GM18517 (cell line): Measurements from ENCODE around the gene CCDC91.

ENCODE experiments used
- ATAC-seq: cut with Tn5 transposase; IDR thresholded peaks from one replicate; pipeline ENCODE4 v1.9.1; 2021; ENCODE audit warnings: mild to moderate bottlenecking, moderate library complexity; ENCODE audit not compliant: unreplicated experiment

CCDC91 gene, protein sequence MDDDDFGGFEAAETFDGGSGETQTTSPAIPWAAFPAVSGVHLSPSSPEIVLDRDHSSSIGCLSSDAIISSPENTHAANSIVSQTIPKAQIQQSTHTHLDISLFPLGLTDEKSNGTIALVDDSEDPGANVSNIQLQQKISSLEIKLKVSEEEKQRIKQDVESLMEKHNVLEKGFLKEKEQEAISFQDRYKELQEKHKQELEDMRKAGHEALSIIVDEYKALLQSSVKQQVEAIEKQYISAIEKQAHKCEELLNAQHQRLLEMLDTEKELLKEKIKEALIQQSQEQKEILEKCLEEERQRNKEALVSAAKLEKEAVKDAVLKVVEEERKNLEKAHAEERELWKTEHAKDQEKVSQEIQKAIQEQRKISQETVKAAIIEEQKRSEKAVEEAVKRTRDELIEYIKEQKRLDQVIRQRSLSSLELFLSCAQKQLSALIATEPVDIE

DNA sequence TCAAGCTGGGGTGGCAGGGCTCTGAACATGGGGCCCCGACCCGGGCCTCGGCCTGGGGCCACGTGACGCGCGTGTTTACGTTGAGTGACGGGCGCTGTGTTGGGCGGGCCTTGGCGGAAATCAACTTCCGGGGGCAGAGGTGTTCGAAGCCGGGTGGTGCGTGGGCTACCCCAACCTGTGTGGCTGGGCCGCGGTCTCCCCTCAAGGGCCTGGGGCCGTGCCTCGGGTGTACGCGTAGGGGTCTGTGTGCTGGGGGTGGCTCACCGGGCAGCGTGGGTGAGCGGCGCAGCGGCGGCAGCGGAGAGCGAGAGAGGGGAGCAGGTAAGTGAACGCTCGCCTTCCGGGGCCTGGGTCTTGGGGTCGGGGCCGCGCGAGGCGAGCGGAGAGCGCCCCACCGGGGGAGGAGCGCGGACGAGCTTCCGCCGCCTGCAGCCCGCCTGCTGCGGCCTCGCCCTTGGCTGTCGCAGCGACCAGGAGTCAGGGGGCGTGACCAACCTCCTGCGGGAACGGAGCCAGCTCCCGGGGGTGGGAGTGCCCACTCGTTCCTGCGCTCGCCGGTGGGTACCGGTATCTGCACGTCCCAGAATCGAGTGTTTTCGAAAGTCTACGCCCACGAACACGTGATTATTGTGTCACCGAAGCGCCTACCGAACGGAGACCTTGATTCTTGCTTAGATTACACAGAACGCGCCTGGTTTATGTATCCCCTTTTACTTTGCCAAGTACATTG, at the start of gene CCDC91:
TSS of gene CCDC91 (plus strand) at position 136 of the 730 bp plus-strand sequence. CDS start 66,760 bp downstream, outside the sequence.
- peak; percentile 81 for ATAC-seq

DNA sequence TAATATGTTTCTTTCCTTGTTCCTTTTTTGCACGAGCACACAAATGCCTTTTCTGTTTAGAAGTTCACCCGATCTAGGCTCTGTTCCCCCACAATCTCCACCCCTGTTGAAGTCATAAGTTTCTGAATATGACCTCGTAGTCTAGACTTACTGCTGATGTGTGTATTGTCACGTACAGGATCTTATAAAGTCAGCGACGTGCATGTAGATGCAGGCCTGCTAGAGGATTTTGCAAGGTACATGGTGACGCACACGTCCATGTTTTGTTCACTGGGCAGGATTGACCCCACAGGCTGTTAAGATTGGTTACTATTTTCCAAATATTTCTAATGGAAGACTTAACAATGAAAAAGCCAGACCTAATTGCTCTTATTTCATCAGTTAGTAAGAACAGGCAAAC, 46.2 kb upstream of the CCDC91 start:
- ATAC-seq: no peak

DNA sequence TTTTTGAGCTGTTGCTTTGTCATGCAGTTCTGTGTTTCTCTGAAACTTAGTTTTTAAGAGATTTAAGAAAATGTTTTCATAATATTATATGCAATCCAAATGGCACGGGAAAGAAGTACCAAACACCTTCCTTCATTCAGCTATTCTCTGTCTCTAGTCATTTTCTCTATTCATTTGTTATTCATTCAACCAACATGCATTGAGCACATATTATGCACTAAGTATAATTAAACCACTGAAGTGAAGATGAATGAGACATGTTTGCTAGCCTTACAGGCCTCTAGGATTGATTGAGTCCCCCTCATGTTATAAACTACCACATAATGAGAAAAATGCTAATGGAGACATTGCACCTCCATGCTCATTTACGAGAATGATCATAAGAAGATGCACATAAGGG, 45.7 kb upstream of the CCDC91 start:
- ATAC-seq: no peak

DNA sequence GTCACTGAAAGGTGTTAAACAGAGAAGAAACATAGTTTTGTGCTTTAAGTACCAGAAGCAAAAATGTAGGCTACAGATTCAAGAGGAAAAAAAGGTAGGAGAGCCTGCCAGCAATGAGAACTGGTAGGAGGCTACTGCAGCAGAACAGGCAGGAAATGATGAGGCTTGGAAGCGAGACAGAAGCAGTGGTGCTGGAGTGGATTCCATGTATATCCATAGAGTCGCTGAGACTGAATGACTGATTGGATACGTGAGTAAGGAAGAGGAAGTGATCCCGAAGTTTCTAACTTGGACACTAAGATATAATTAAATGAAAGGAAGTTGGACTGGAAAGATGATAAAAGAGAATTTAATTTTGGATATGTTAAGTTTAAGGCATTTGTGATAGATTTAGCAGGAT, 45.0 kb upstream of the CCDC91 start:
- no peak for ATAC-seq

DNA sequence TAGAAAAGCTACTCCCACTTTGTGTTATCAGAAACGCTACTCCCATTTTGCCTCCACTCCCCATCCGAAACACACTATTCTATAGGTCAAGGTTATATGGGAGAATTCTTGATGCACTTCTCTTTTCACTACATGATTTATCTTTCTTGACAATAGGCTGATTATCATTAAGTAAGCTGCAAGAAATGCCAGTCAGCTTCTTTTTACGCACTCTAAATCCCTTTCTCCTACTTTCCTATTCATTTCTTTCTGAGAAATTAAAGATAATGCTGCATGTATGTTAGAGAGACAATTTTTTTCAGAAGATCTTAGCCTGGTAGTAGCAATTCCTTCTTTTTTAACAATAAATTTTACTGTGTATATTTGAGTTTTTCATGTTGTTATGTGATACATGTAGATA, 41.0 kb upstream of the CCDC91 start:
- ATAC-seq: no peak

DNA sequence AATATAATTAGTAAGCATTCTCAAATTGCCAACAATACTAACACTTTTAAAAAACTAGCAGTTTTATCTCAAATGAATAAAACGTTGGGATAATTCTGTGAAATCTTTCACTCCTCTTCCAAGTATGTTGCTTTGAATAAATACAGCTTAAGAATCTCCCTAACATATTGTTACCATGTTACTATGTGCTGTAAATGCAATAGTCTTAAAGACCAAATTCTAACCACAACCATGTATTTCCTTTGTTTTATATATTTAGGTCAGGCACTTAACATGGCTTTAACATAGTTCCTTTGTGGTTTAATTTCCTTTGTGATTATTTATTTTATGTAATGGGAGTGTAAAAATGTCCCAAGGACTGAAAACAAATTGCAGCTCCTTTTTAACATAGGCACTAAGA, 33.9 kb upstream of the CCDC91 start:
- no peak for ATAC-seq

DNA sequence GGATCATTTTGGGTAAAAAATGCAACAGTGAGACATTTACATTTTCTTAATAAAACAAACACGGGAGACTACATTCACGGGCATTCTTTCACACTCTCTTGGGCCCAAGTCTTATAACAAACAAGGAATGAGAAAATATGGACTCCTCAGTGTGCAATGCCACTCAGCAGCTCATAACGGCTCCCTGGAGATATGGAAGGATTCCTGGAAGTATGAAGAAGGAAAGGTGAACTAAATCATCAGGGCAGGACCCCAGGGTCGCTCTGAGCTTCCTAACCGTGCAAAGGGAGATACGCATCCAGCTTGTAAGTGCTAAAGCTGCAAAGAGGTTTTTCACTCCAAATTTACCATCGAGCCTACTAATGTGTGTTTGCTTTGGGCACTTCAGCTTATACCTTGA, 33.5 kb upstream of the CCDC91 start:
- no peak for ATAC-seq

DNA sequence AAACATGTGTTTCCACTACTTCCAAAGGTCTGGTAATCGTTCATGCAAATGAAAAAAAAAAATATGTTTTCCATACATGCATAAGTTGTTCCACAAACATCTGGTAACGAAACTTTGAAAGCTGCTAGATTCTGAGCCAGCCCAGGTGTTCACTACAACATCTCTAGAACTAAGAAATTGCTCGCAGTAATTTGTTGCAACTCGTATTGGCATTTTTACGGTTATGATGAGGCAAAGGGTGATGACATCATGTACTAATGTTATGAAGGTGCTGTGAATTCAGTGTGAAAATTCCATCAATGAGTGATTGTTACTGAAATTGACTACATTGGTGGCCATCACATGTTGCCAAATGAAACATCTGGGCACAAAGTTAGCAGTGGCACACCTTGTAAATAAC, 31.9 kb upstream of the CCDC91 start:
- ATAC-seq: no peak

DNA sequence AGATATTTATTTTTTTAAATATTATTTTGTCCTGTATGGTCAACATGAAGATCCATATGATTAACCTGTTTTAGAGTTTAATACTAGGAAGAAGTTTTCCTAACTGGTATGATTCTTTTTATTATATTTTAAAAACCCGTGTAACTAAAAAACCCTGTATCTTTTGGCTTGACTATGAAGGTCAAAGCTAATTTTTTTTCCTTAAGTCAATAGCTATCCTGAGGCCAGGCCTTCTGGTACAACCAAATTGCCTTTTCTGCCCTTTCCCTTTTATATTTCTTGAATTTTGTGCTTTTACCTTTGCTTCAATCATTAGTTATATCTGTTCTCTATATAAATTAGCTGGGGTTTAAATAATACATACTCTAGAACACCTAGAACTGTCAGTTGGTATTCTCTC, 30.6 kb upstream of the CCDC91 start:
- no peak for ATAC-seq

DNA sequence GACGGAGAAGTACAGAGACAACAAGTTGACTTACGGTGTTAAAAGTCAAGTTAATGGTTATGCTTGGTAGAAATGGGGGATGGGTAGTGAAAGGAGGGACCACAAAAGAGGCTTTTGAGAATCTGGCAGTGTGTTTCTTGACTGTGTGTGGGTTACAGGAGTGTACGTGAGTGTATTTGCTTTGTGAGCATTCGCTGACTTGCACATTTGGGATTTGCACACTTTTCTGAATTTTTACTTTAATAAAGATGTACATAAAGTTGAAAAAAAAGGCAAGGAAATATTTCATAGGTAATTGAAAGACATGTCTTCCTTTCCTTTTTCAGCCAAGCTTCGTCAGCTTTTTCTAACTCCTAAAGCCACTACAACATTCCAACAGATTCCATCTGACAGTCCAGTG, 28.6 kb upstream of the CCDC91 start:
- no peak for ATAC-seq

DNA sequence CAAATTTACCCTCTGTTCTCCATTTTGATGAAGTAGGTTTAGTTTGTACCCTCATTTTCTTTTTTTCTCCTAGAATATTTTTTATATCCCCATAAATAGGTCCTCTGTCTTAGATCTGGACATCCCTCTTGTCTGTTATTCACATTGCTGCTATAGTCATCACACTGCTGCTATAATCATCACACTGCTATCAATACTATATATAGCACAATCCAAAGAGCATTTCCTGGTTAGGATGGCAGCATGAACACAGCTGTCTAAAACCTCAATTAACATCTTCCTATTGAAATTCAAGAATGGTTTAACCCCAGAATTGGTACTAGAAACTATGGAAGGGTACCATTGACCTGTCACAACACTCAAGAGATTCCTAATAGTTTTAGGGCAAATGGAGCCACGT, 27.6 kb upstream of the CCDC91 start:
- ATAC-seq: no peak

DNA sequence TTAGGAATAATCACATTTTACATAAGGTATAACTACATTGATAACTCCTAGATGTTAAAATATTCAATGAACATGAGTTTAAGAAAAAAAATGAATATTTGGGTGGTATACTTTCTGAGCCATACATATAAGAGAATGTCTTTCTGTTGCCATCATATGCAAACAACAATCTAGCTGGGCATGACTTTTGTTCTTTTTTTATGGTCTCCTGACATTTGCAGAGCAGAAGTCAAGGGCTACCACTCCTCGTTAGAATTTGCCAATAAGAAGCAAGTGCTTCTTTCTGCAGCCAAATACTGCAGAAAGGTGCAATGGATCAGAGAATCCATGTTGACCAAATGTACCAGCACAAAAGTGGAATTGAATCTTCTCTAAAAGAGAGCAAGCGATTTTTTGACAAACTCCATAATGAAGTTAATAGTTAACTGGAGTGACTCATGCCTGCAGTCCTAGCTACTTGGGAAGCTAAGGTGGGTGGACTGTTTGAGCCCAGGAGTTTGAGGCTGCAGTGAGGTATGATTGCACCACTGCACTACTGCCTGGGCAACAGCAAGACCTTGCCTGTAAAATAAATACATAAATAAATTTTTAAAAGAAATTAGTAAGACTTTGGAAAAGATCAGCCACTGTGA, 25.5 kb upstream of the CCDC91 start:
- ATAC-seq: no peak

DNA sequence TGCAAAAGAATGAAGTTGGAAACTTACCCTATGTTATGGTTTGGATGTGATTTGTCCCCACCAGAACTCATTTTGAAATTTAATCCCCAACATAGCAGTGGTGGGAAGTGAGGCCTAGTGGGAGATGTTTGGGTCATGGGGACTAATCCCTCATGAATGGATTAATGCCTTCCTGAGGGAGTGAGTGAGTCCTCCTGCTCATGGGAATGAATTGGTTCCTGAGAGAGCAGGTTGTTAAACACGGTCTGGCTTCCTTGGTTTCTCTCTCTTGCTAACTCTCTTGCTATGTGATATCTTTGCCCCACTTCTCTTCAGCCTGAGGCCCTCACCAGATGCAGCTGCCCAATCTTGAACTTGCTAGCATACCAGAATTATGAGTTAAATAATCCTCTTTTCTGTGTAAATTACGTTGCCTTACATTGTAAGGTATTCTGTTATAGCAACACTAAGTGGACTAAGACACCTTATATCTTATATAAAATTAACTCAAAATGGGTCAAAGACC, 22.2 kb upstream of the CCDC91 start:
- ATAC-seq: no peak

DNA sequence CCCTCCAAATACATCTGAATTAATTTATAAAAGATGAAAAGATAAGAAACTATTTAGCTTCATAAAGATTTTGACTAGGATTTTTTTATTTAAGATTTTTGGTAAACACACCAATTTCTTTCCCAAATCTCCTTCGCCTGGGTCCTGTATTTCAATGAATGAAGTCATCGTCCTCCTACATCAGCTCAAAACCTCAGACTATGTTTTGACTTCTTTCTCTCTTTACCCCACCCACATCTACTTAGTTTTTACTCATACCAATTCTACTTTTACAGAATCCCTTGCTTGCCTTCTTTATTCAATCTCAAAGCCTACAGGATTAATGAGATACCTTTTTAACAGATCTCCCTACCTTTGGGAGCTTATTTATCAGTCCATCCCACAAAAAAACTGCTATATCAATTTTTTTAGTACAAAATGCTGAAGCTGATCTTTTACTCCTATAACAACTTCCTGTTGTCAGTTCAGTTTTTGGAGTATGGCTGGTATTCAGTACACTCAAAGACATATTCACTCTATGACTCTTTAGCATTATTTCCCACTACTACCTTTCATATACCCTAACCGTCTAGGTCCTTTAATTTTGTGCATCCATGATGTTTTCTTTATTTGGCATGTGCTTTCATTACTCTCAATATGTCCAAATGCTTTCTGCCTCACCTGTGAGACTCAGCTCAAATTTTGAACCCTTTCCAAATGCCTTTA, 18.7 kb upstream of the CCDC91 start:
- ATAC-seq: no peak

DNA sequence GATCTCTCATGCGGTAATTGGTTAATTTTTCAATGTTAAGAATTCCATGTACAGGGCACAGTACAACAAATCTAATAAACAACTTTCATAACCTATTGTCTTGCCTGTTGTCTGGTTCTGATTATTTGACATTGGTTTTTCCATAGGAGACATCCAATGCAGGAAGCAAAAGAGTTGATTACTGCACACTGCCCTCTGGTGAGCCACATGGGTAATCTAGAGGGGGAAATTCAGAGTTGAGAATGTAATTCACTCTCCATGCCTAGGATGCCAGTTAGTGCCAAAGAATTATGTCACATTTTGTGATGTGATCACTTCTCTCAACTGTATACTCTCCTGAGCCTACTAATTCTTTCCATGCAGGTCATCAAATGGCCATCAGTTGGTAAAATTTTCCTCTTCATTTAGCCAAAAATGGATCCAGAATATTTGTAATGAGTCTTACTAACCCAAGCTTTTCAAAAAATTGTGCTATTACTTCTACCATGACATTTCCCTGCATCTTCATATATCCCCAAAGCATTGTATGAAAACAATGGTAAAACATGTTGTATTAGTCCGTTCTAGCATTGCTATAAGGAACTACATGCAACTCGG, 17.7 kb upstream of the CCDC91 start:
- no peak for ATAC-seq

DNA sequence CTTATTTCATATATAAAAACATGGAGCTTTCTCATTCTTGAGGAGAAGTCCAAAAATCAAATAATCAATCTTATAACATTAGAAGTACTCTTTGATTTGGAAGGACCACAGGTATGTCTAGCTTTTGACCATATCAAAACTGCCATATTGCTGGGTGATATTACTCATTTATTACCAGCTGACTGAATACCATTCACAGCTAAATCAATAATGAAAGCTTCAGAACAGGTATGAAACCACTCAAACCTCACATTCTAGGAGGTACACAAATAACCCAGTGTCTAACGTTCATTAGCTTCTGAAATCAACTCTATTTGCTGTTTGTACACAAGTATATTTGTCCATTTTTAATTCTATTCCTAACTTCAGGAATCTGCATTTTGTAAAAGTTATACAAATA, 16.8 kb upstream of the CCDC91 start:
- ATAC-seq: no peak

DNA sequence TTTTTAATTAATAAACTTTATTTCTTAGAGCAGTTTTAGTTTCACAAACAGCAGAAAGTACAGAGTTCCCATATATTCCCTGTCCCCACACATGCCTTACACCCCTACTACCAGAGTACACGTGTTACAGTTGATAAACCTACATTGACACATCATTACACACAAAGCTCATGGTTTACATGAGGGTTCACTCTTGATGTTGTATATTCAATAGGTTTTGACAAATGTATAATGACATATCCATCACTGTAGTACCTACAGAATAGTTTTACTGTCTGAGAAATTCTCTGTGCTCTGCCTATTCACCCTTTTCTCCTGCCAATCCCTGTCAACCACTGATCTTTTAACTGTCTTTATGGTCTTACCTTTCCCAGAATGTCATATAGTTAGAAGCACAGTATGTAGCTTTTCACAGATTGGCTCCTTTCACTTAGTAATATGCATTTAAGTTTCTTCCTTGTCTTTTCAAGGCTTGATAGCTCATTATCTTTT, 15.1 kb upstream of the CCDC91 start:
- no peak for ATAC-seq

DNA sequence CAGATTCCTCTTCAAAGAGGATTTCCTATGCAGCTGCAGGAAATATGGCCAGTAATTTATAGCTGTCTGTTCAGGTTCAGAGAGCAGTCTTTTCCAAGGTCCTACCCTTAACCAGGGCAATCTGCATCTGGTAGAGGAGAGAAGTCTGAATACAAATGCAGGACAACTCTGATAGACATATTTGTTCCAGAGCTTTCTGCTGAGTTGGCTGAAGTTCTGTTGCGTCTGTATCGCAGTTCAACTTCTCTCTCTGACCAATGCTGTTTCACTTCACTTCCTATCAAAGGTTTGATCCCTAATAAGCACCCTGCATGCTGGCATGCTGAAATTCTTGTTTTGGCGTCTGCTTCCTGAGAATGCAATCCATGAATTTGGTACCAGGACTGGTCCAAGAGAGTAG, 14.0 kb upstream of the CCDC91 start:
- ATAC-seq: no peak

DNA sequence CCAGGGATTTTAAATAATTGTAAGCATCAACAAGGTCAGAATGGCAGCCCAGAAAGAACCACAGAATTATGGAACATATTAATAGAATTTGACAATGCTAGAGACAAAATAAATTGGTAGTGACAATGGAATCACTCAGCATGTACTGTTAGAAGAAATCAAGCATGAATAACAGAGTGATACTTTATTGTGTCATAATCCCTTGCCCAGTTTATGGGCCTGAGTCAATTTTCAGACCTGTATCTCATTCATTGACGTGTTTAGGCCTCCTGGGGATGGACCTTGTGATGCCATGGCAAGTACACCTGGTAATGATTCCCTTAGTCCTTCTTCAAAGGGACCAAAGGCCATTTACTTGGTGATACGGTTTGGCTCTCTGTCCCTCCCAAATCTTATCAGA, 12.8 kb upstream of the CCDC91 start:
- no peak for ATAC-seq

DNA sequence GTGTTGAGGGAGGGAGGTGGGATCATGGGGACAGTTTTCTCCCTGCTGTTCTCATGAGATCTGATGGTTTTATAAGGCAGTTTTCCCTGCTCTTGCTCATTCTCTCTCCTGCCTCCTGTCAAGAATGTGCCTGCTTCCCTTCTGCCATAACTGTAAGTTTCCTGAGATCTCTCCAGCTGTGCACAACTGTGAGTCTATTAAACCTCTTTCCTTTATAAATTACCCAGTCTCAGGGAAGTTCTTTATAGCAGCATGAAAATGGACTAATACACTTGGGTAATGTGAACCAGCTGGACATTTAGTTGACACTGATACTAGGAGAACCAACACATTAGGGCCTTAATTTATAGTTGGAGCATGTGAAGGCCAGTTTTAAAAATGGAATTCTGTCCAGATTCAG, 12.4 kb upstream of the CCDC91 start:
- no peak for ATAC-seq

DNA sequence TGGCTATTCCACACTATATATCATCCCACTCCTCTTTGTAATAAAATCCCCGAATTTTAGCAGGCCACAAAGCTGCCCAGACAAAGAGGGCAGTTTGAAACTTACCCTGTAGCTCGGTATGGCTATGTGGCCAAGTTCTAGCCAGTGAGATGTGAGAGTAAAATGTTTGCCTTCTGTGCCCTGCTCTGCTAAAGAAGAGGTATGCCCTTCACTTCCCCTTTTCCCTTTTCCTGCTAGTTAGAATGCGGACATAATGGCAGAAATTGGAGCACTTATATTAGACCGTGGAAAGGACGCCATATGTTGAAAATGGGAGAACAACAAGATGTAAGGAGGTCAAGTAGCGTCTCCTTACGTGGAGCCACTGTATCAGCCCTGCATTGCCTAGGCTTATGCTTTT, 11.5 kb upstream of the CCDC91 start:
- no peak for ATAC-seq
